HG03097 (cell line): ENCODE results near the gene HIVEP3.

Source experiments
- ATAC-seq: cut with Tn5 transposase; IDR thresholded peaks from one replicate; pipeline ENCODE4 v1.9.1; 2021; ENCODE audit not compliant: unreplicated experiment, low FRiP score

Gene HIVEP3

GRCh38 chr1:41853907-41854306 is 64.8 kb downstream of the HIVEP3 start:
- ATAC-seq = no peak

DNA sequence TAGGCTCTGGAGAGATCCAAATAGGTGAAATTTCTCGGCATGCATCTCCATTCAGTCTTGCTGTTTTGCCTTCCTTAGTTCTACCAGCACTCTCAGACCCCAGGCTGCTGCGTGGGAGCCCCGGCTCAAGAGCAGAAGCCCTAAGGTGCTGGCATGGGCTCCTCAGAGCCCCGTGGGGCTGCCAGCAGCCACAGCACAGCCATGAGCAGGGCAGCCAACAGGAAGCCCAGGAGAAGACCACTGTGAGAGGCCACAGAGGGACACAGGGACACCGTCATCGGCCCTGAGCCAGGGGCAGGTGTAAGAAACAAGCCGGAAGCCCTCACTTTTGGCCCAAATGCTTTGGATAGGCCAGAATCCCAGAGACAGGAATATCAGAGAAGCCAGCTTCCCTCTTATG is 66.6 kb downstream of the HIVEP3 start:
- no peak for ATAC-seq

DNA sequence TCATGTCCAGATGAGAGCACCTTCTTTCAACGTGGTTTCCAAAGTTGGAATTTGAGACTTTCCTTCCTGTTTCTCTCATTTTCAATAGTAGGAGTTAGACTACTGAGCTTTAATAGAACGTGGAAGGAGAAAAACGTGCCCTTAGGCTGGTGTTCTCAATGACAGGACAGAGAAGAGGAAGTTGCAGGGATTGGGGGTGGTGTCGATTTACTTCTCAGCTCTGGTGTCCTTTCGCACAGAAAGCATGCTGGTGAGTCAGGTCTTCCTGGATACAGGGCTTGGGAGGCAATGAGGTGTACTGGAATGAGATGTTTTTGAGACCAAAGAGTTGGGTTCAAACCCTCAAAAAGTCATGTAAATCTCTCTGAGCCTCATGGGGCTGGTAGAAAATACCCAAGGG is 67.1 kb downstream of the HIVEP3 start:
- no peak for ATAC-seq

- ATAC-seq = no peak
Measured at GRCh38 chr1:41850029-41850428, 68.7 kb downstream of the HIVEP3 start.

GRCh38 chr1:41849211-41849759 is 69.4 kb downstream of the HIVEP3 start:
- ATAC-seq = no peak

- ATAC-seq = no peak
Measured at GRCh38 chr1:41848216-41848952, 70.3 kb downstream of the HIVEP3 start.

- no peak for ATAC-seq
Measured at GRCh38 chr1:41847733-41848132, 71.0 kb downstream of the HIVEP3 start.

- no peak for ATAC-seq
Measured at GRCh38 chr1:41846625-41847405, 71.9 kb downstream of the HIVEP3 start.

- ATAC-seq = no peak
Measured at GRCh38 chr1:41844781-41845272, 73.9 kb downstream of the HIVEP3 start.

GRCh38 chr1:41844255-41844654 is 74.5 kb downstream of the HIVEP3 start:
- no peak for ATAC-seq

- ATAC-seq = no peak
Measured at GRCh38 chr1:41842993-41843755, 75.5 kb downstream of the HIVEP3 start.

DNA sequence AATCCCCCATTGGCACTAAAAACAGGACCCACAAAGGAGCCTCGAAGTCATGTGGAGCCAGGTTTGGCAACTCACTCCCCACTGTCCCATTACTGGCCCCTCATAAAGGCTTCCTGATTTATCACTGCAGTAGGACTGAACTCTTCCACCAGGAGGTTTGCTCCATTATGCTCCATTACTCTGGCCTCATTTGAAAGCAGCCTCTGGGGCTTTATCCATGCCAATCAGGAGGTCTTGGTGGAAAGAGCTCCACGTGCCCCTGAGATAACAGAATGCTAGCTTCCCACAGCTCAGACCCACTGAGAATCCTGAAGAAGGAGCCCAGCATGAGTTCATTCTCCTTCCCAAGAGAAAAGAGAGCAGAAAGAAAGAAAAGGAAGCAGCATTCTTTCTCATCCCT is 76.4 kb downstream of the HIVEP3 start:
- no peak for ATAC-seq

DNA sequence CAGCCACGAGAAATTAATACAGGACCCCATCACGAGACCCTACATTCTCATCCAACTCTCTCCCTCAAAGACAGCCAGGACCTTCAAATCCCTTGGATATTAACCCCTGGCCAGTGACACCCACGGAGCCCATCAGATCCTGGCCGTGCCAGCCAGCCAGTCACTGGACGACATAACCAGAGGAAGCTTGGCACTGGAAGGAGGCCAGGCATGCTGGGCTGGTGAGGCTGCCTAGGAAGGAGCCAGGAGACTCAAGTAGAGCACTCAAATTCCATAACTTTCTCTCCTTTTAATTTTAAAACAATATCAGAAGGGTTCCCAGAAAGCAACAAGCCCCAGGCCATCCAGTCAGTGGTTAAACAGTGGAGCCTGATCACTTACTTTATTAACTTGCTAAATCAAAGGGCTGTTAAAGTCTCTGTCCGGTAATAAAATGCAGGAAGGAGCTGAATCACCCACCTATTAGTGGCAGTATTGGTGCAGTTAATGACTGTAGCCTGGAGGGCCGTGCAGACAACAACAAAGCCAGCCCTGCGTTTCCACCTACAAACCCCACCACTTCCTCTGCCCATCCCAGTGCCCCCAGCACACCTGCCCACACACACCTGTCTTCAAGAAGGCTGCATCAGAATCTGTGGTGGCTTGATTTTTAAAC is 78.0 kb downstream of the HIVEP3 start:
- no peak for ATAC-seq

- no peak for ATAC-seq
Measured at GRCh38 chr1:41838266-41838665, 80.5 kb downstream of the HIVEP3 start.

DNA sequence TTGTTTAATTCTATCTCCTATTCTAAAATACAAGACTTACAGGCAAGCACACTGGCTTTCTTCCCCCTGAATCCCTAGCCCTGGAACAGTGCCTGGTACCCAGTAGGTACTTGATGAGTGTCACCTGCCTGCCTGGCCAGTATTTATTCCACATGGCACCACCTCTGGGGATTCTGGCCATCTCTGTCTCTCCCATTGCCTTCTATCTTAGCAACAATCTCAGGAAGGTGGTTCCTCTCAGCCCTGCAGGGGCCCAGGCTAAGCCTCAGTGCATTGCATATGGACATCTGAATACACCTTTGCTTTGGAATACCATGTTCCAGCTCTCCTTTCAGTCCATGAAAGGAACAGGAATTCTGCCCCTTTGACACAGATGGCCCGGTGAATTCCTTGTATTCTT is 81.0 kb downstream of the HIVEP3 start:
- ATAC-seq = no peak

DNA sequence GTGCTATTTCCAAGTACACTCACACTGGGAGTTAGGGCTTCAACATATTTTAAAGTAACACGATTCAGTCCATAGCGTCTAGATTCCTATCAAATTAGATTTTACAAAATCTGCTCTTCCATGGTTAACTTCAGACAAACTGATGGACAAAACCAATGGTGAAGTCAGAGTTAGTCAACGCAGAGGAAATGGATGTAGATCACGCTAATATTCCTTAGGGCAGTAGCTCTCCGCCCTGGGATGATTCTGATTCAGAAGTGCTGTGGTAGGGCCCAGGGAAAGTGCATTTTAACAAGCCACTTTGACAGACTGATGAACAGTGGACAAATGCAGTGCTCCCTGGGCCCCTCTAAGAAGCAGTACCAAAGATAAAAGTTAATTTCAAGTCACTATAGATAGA is 83.2 kb downstream of the HIVEP3 start:
- ATAC-seq = no peak

DNA sequence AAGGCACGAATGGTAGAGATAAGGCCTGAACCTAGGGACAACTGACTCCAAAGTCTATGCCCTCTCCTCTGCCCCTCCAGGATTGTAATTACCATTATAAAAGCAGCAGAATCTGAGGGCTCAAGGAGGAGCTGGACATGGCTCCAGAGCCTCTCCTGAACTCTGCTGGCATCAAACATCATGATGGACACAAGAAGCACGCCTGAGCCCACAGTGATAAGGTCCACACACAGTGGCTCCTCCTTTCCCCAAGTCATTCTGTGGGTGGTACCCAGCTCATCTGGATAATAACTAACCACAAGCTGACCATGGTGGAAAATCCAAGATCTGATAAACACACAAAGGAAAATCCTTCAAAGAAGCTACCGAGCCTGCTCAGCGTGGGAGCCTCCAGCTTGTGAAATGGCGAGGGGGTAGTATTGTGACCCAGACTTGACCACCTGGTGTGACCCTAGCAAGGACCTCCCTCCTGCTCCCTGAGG is 85.2 kb downstream of the HIVEP3 start:
- no peak for ATAC-seq

- no peak for ATAC-seq
Measured at GRCh38 chr1:41830726-41831125, 88.0 kb downstream of the HIVEP3 start.

- ATAC-seq = no peak
Measured at GRCh38 chr1:41827991-41828570, 90.6 kb downstream of the HIVEP3 start.

DNA sequence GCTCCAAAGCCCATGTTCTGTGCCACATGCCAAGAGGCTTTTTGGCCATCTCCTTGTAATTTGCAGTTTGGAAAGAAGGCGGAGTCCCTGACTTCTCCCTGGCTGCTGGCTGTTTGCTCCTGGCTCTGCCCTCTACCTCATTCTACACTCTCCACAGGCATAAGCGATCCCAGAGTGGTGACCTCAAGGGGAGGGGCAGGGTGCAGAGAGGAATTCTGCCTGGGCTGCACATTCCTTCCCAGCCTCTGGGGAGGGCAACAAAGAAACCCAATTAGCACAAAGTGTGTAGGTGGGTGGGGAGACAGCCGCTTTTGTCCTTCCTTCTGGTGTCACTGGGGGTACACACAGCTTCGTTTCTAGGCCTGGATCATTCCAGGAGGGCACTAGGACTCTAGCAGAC is 95.3 kb downstream of the HIVEP3 start:
- no peak for ATAC-seq
